Measurements from ENCODE around the gene BTNL9.
"Not testable (repeated sequence)": the region's sequence is repeated elsewhere in the genome, so short reads cannot be mapped to it uniquely, and the experiment has no call there.

DNA sequence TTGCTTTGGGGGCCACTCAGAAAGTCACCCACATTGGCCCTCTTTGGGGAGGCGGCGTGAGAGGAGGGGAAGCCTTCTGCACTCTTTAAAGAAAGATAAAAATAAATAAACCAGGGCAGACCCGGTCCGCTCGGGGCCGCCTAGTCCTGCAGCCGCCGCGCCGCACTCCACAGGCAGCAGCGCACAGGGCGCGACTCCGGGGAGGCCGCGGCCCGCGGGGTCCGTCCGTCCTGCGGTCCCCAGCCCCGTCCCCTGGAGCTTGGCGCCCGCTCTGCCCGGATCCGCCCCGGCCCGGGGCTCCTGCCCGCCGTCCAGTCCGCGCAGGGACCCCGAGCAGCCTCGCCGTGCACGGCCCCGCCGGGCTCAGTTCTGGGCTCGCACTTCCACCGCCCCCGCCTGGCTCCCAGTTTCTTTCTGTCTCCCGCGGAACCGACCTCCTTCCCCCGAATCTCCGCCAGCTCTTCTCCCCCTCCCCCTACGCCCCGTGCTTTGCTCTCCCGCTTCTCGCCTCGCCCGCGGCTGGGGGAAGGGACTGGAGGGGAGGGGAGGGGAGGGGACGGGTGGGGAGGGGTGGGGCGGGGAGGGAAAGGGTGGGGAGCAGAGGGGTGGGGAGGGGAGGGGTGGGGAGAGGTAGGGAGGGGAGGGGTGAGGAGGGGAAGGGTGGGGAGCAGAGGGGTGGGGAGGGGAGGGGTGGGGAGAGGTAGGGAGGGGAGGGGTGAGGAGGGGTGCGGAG, 57.9 kb downstream of the BTNL9 start:
- TF ChIP-seq, protein P1, sequence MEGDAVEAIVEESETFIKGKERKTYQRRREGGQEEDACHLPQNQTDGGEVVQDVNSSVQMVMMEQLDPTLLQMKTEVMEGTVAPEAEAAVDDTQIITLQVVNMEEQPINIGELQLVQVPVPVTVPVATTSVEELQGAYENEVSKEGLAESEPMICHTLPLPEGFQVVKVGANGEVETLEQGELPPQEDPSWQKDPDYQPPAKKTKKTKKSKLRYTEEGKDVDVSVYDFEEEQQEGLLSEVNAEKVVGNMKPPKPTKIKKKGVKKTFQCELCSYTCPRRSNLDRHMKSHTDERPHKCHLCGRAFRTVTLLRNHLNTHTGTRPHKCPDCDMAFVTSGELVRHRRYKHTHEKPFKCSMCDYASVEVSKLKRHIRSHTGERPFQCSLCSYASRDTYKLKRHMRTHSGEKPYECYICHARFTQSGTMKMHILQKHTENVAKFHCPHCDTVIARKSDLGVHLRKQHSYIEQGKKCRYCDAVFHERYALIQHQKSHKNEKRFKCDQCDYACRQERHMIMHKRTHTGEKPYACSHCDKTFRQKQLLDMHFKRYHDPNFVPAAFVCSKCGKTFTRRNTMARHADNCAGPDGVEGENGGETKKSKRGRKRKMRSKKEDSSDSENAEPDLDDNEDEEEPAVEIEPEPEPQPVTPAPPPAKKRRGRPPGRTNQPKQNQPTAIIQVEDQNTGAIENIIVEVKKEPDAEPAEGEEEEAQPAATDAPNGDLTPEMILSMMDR (IDR thresholded peaks at IDR 0.05; ENCODE audit: low read length) = not testable (repeated sequence)
- TF ChIP-seq EZH2 (optimal IDR thresholded peaks at IDR 0.05; ENCODE audit: low read depth, low read length); EZH2phosphoT487 (IDR thresholded peaks at IDR 0.05; ENCODE audit: low read length): not testable (repeated sequence)
